Transverse colon (tissue), 4 donors: ENCODE results near the gene RNF187. TPM values are rescaled to one million over a fixed set of nuclear protein-coding genes. Genes with fewer than 3 reads are reported as not detected.
A peak's percentile ranks its signal among the peaks of the same experiment; 100 is the strongest.

Experiments
- DNase-seq: peaks from one replicate; pipeline ENCODE4 v3.0.0-alpha.2; 2019
- H3K27ac ChIP-seq, 4 donors: fragments of 200-600 bp; sonication (generic); 2 replicates each; pipeline ENCODE4 v1.5.1; 2016 to 2018; ENCODE audit warnings: inconsistent platforms in 4 of 4
- H3K27me3 ChIP-seq: fragments of 200-600 bp; sonication (generic); 2 replicates; pipeline ENCODE4 v1.5.1; 2017; ENCODE audit warnings: inconsistent platforms
- H3K36me3 ChIP-seq, 4 donors: fragments of 200-600 bp; sonication (generic); 2 replicates each; pipeline ENCODE4 v1.5.1; 2017 to 2019; ENCODE audit warnings: inconsistent platforms in 4 of 4
- H3K4me1 ChIP-seq, 4 donors: fragments of 200-600 bp; sonication (generic); 2 replicates each; pipeline ENCODE4 v1.5.1; 2017 to 2020; ENCODE audit warnings: inconsistent platforms in 4 of 4
- H3K4me3 ChIP-seq, 4 donors: fragments of 200-600 bp; sonication (generic); 1 replicate in 1 of 4; 2 replicates in 3 of 4; pipeline versions ENCODE4 v1.5.1 to v1.6.1; 2017 to 2019; ENCODE audit warnings: inconsistent platforms in 4 of 4
- H3K9me3 ChIP-seq, 2 donors: fragments of 200-600 bp; sonication (generic); 2 replicates each; pipeline ENCODE4 v1.5.1; 2017 to 2019; ENCODE audit warnings: inconsistent platforms in 2 of 2
- CTCF ChIP-seq, 5 experiments: fragments of 200-600 bp in 3 of 5; fragments of 450-650 bp in 2 of 5; sonication (generic) in 3 of 5; IDR thresholded peaks; 1 replicate in 2 of 5; 2 replicates in 3 of 5; pipeline ENCODE4 v1.5.1; 2016 to 2017; ENCODE audit warnings: antibody characterized with exemption in 5 of 5, inconsistent platforms in 3 of 5, mild to moderate bottlenecking in 2 of 5, moderate library complexity in 1 of 5
- EP300 ChIP-seq: sonication (generic); formaldehyde crosslinking; IDR thresholded peaks from one replicate; pipeline ENCODE4 v1.6.1; 2017; ENCODE audit warnings: antibody characterized with exemption, low read depth
- POLR2A ChIP-seq: fragments of 450-650 bp; IDR thresholded peaks from one replicate; pipeline ENCODE4 v1.6.1; 2016; ENCODE audit warnings: antibody characterized with exemption, mild to moderate bottlenecking, moderate library complexity
- POLR2AphosphoS5 ChIP-seq, 3 donors: sonication (generic); formaldehyde crosslinking; IDR thresholded peaks; one replicate each; pipeline ENCODE4 v1.6.1; 2016; ENCODE audit warnings: antibody characterized with exemption in 3 of 3
- WGBS, 2 donors: methylation state at CpG; one replicate each; pipeline ENCODE4 v1.1.5; 2018; ENCODE audit warnings: low coverage in 1 of 2; 5-methylcytosine and 5-hydroxymethylcytosine counted together
- in situ Hi-C, 4 donors: fragments of 200-750 bp; cut with MboI; loops; one replicate each; pipeline versions ENCODE4 v1.15.0 to v1.15.1; 2017; ENCODE audit warnings: low sequenced_read_pairs in 3 of 4, low pct_ligation_motif_present in 1 of 4, low pct_unique_long_range_greater_than_20kb in 1 of 4
- intact Hi-C: fragments of 100-400 bp; cut with DNase I; formaldehyde crosslinking; loops from one replicate; pipeline ENCODE4 v1.15.1; 2023; ENCODE audit warnings: low total_unique reads
- total RNA-seq, 4 donors: library from RNA; depleted of rRNA; stranded (reverse); fragments of >200 nt; gene quantifications; one replicate each; pipeline ENCODE4 v1.1.0, GENCODE V29; 2016

The RNF187 gene
- total RNA-seq, 4 donors from 2014 or later: 13.8 to 110 (median 27.1) TPM

GRCh38 chr1:228453614-228454013 is 33.6 kb upstream of the RNF187 start:
- Histone ChIP-seq H3K27ac (no peak overlapping the region), H3K4me3 (no peak overlapping the region), H3K36me3 (no peaks in the 10 kb centered on the region), H3K4me1 (peaks cover 0 to 26% (median 11%) of the 10 kb centered on the region in 4 donors), H3K9me3 (no peaks in the 10 kb centered on the region), H3K27me3 (peaks cover 11% of the 10 kb centered on the region)
- 95% methylated on average over 3 of the region's 3 CpGs; no CpG with 5 or more reads in 1 of the 2 donors for WGBS, 2 donors
- DNase-seq: no peak
- in situ Hi-C loops (no loop called here), intact Hi-C loops (no loop called here)
- TF ChIP-seq EP300 (no peak), CTCF (IDR thresholded peaks at IDR 0.05) (no peak), POLR2AphosphoS5 (IDR thresholded peaks at IDR 0.05) (no peak), POLR2A (no peak)

GRCh38 chr1:228454238-228454637 is 32.9 kb upstream of the RNF187 start:
- DNase-seq: no peak
- no peaks in the 10 kb centered on the region for H3K36me3 ChIP-seq
- in situ Hi-C loops: no loop called here

GRCh38 chr1:228455715-228456114 is 31.5 kb upstream of the RNF187 start:
- Histone ChIP-seq H3K9me3 (no peaks in the 10 kb centered on the region), H3K27ac (no peak overlapping the region), H3K27me3 (peaks cover 26% of the 10 kb centered on the region), H3K36me3 (no peaks in the 10 kb centered on the region), H3K4me1 (peaks cover 0 to 38% (median 19%) of the 10 kb centered on the region in 4 donors), H3K4me3 (no peak overlapping the region)
- DNase-seq: no peak
- 37 to 43% methylated on average over 1 of the region's 1 CpG for WGBS, 2 donors
- TF ChIP-seq CTCF (IDR thresholded peaks at IDR 0.05) (no peak), POLR2AphosphoS5 (IDR thresholded peaks at IDR 0.05) (no peak), POLR2A (no peak), EP300 (no peak)
- intact Hi-C loops: no loop called here
- in situ Hi-C loops: no loop called here

More at GRCh38 chr1:228454238-228454637, 32.9 kb upstream of the RNF187 start:
- H3K9me3 ChIP-seq: no peaks in the 10 kb centered on the region
- intact Hi-C loops: no loop called here
- peaks cover 16% of the 10 kb centered on the region for H3K27me3 ChIP-seq
- peaks cover 0 to 31% (median 15%) of the 10 kb centered on the region in 4 donors for H3K4me1 ChIP-seq
- H3K4me3 ChIP-seq: no peak overlapping the region
- TF ChIP-seq EP300: no peak
- TF ChIP-seq CTCF (IDR thresholded peaks at IDR 0.05): no peak
- TF ChIP-seq POLR2A: no peak
- TF ChIP-seq POLR2AphosphoS5 (IDR thresholded peaks at IDR 0.05): no peak
- no peak overlapping the region for H3K27ac ChIP-seq
- 88 to 100% methylated on average over 1 of the region's 1 CpG for WGBS, 2 donors

GRCh38 chr1:228456252-228457016 is 30.7 kb upstream of the RNF187 start:
- in situ Hi-C loops (no loop called here), intact Hi-C loops (no loop called here)
- TF ChIP-seq POLR2A (no peak), EP300 (no peak), POLR2AphosphoS5 (IDR thresholded peaks at IDR 0.05) (no peak), CTCF (IDR thresholded peaks at IDR 0.05) (no peak)

More at GRCh38 chr1:228456252-228457016, 30.7 kb upstream of the RNF187 start:
- H3K27ac ChIP-seq: peak overlapping the region in 3 of 4 donors; percentile 91 to 95 (median 92)
- H3K4me1 ChIP-seq: peaks cover 0 to 38% (median 19%) of the 10 kb centered on the region in 4 donors
- peak overlapping the region in 3 of 4 donors; percentile 40 to 60 (median 52) for H3K4me3 ChIP-seq
- no peaks in the 10 kb centered on the region for H3K36me3 ChIP-seq
- DNase-seq: no peak
- H3K27me3 ChIP-seq: peaks cover 34% of the 10 kb centered on the region
- no peaks in the 10 kb centered on the region for H3K9me3 ChIP-seq
- WGBS, 2 donors: 60 to 71% methylated on average over 6 of the region's 6 CpGs
